LNCaP clone FGC (cell line): ENCODE data around the gene TPM1.

ENCODE experiments used
- DNase-seq: peaks from one replicate; pipeline ENCODE4 v3.0.0-alpha.2; 2011; ENCODE audit warnings: low read depth
- H3K4me3 ChIP-seq: 2 replicates; pipeline ENCODE4 v1.5.1; 2011; ENCODE audit warnings: mild to moderate bottlenecking, low read depth, low read length, control low read depth
- TF ChIP-seq, protein P1 (sequence below): IDR thresholded peaks from 2 replicates; pipeline ENCODE4 v1.5.1; 2012; ENCODE audit warnings: mild to moderate bottlenecking; ENCODE audit not compliant: control insufficient read depth, insufficient read depth; ENCODE audit errors: extremely low read depth

Gene TPM1

DNA sequence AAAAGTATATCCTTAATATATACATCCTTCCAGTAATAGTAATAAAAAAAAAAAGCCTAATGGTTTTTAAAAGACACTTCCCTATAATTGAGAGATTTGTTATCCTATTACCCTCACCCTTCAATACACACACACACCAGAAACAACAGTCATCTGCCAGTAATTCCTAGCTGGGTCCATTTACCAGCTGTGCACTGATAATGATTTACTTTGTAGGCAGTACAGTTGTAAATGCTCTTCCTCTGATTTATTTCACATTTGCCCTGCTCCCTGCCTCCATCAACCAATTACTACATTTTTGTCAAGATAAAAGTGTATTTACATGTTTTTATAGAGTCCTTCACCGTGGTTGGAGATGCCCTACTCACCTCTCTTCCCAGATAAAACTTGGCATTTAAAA lies 12.4 kb downstream of the TPM1 start:
- TF ChIP-seq, protein P1, sequence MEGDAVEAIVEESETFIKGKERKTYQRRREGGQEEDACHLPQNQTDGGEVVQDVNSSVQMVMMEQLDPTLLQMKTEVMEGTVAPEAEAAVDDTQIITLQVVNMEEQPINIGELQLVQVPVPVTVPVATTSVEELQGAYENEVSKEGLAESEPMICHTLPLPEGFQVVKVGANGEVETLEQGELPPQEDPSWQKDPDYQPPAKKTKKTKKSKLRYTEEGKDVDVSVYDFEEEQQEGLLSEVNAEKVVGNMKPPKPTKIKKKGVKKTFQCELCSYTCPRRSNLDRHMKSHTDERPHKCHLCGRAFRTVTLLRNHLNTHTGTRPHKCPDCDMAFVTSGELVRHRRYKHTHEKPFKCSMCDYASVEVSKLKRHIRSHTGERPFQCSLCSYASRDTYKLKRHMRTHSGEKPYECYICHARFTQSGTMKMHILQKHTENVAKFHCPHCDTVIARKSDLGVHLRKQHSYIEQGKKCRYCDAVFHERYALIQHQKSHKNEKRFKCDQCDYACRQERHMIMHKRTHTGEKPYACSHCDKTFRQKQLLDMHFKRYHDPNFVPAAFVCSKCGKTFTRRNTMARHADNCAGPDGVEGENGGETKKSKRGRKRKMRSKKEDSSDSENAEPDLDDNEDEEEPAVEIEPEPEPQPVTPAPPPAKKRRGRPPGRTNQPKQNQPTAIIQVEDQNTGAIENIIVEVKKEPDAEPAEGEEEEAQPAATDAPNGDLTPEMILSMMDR: no peak
- no peak for DNase-seq
- H3K4me3 ChIP-seq: no peak overlapping the region

DNA sequence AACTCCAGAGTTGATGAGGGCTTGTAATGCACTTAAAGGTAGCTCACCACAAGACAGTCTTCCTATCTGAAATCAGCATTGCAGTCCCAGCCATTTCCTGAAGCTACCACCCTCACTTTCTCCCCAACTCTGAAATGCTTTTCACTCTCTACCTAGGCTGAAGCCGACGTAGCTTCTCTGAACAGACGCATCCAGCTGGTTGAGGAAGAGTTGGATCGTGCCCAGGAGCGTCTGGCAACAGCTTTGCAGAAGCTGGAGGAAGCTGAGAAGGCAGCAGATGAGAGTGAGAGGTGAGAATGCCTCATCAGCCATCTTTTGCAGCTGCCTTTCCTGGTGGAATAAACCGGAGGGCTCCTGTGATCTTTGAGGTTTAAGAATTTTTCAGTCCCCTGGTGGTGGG lies 14.3 kb downstream of the TPM1 start:
- DNase-seq: no peak
- TF ChIP-seq, protein P1: no peak
- no peak overlapping the region for H3K4me3 ChIP-seq

DNA sequence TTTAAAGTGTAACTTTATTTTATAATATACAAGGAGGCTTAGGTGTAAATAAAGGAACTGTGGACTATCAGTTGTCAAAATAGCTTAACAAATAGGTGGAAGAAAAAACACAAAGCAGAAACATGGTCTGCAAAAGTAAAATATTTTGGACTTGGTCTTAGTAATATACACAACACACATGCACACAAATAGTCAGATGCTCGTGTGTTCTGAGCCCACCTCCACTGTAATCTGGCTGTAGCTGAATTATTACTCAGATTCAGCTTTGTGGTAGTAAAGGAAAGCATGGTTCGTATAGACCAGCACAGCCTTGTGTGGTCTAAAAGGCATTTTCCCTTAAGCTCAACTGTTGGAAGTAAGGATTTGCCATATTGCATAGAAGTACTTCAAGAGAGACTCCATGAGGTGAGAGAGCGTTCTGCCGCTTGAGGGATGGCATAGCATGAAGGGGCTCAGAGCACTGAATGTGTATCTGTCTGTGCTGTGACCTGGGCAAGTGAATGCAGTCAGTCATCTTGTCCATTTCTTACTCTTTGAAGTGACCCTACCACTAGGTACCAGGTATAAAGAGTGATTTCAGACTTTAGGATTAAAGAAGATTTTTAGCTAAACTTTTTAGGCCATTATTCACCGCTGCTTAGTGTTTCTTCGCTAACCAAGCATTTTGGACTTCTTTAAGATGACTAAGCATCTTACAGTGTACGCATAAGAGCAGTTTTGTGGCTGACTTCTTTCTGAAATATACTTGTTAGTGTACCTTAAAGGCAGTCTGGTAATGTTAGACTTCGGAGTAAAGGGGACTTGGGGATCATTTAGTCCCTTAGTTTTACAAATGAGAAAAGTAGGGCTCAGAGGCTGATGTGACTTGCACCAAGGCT lies 15.2 kb downstream of the TPM1 start:
- no peak for DNase-seq
- TF ChIP-seq, protein P1: no peak
- H3K4me3 ChIP-seq: no peak overlapping the region

DNA sequence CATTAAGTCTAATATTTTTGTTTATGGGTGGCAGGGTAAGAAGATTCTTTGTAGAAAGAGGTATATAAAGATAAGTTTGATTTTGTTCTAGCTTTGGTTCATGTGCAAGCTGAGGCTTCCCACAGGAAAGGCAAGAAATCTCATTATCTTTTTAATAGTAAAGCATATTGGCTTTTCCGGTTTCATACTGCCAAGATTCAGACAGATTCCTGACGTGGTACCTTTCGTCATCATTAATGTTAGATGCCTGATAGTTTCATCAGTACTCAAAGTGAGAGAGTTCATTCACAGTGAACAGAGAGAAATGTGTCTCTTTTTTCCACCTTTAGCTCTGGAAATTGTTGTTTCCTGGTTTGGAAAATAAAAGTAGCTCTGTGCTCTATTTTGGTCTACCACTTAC lies 16.5 kb downstream of the TPM1 start:
- TF ChIP-seq, protein P1: no peak
- no peak overlapping the region for H3K4me3 ChIP-seq

DNA sequence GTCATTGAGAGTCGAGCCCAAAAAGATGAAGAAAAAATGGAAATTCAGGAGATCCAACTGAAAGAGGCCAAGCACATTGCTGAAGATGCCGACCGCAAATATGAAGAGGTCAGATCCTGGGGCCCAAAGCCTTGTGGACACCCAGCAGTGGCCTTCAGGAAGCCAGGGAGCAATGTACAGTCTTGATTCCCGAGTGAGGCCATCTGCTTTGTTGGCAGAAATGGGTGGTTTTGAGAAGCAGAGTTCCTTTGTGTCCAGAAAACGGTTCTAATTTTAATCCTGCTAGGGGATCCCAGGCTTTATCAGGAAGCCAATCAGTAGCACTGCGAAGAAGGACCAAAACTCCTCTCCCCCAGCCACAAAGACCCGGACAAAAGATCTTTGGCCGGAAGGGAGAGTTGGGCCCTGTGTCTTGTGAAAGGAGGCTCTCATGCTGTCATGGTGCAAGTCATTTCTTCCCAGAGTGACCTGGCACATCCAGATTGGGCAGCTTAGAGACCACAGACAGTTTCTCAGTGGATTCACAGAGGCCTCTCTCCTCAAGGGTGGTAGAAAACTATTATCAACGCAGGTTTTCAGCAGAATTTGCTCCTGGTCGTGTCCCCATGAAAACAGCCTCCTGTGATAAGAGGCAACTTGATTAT lies 17.1 kb downstream of the TPM1 start:
- H3K4me3 ChIP-seq: no peak overlapping the region
- TF ChIP-seq, protein P1: no peak
- no peak for DNase-seq

More for the DNA sequence above, 16.5 kb downstream of the TPM1 start:
- DNase-seq: no peak

DNA sequence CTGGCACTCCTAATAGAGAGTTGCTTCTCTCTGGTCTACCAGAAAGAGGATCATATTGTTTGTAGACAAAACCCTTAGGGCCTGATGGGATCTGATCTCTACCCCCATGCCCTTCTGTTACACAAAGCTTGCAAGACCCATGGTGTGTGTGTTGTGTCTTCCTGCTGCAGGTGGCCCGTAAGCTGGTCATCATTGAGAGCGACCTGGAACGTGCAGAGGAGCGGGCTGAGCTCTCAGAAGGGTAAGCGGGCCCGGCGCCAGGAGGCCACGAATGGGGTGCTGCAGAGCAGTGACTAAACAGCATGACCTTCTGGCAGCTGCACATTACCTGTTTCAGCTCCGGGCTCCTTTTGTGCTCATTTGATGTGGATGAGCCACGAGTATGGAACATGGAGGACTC lies 18.2 kb downstream of the TPM1 start:
- H3K4me3 ChIP-seq: no peak overlapping the region
- TF ChIP-seq, protein P1: no peak
- no peak for DNase-seq
